SKM-1 (cell line): ENCODE data around the gene SLX9.
"Not testable (repeated sequence)": the region's sequence is repeated elsewhere in the genome, so short reads cannot be mapped to it uniquely, and the experiment has no call there.

Experiments used
- DNase-seq: peaks from one replicate; lab custom pipeline; 2025; ENCODE audit not compliant: unreplicated experiment; lab: John Stamatoyannopoulos, UW

The SLX9 gene

GRCh38 chr21:45015469-45015860 is 75.6 kb downstream of the SLX9 start:
- DNase-seq, result no peak

DNA sequence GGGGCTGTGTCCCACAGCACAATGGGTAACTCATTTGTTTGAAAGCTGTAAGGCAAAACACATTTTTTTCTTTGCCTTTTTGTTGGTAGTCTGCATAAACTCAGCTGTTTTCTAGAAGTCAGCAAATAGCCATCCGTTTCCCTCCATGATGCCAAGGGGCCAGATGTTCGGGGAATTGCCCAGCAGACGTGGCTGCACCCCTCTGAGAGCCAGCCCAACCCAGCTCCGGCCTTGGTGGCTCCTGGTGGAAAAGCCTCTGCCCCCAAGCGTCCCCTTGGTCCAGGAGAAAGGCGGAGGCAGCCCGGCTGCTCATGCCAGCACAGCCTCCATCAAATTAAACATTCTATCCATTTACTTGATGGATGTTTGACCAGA is 76.2 kb downstream of the SLX9 start:
- DNase-seq, result no peak

DNA sequence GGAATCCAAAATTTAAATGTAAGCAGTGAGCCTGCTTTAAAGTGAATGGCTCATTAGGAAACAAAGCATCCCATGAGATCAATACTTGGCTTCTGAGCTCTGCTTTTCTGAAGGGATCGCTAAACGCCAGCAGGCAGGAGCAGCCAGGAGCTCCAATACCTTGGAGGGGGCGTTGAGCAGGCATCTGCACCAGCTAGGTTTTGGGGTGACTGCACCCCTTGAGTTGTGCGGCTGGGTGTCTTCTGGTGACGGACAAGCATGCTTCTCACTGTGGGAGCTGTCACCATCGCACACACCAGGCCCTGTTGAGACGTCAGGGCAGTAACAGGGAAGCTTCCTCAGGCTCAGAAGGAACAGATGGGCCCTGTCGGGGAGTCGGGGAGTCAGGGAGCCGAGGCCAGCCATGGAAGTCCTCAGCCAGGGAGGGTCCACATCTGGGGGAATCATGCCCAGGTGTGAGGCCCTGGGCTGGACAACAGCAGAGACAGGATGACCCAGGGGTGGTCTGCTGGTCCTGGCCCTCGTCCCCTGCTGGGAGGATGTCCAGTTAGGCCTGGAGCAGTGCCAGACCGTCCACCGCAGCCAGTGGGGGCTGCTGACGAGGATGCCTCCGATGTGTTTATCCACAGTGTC is 76.7 kb downstream of the SLX9 start:
- no peak for DNase-seq

GRCh38 chr21:45017039-45017960 is 77.5 kb downstream of the SLX9 start:
- no peak for DNase-seq

GRCh38 chr21:45018131-45019075 is 78.6 kb downstream of the SLX9 start:
- DNase-seq, result no peak

DNA sequence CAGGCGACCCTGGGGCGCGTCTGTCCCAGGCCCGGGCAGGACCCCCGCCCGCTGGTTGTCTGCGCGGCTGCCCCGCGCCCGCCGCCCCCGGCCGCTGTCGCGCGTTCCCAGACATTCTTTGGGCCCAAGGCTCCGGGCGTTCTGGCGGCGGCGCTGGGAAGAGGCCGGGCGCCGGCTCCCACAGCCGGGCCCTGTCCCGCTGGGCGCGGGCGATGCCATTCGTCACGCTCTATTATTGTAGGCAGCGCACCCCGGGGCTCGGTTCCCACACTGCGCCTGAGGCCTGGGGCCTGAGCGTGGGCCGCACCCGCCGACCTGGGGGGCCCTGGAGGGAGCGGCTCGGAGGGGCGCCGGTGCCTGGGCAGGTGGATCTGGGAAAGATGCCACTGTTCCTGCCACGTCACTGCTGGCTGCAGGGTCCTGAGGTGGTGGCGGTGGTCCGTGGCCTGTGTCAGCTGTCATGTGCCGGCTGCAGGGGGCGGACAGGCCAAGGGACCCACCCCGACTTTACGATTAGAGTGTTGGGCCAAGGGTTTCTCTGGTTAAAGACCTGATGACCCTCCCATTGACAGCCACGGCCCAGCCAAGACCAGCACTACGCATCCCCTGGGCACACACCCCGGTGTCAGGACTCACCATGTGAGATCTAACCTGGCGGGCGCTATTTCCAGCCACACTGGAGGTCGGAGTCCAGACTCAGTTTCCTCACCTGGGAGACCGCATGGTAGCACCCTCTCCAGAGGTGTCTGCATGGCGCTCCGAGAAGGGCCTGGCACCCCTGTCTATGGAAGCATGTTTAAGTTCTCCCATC is 79.5 kb downstream of the SLX9 start:
- no peak for DNase-seq

DNA sequence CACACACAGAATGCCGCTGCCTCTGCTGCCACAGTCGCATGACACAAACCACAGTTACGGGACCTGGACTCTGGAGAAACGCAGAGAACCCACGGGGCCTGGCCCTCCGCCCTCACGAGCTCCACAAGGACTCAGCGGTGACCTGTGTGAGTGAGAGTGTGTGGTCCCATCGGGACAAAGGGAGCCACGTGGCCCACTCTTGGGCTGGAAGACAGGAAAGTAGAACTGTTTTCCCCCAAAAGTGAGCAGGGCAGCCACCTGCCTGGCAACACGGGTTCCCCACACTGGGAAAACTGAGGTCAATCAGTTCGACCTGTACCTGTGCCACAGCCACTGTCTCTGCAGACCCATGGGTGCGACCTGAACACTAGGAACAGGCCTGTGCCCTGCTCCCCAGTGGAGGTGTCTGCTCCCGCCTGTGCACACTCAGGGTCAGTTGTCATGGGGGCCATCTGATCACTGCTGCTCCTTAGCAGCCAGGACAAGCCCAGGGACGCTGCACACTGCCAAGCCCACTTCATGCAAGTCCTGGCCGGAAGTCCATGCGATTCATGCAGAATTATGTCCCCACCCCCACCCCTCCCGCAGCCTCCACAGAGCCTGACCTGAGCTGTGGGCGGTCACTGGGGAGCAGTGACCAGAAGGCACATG is 80.2 kb downstream of the SLX9 start:
- DNase-seq, result no peak

DNA sequence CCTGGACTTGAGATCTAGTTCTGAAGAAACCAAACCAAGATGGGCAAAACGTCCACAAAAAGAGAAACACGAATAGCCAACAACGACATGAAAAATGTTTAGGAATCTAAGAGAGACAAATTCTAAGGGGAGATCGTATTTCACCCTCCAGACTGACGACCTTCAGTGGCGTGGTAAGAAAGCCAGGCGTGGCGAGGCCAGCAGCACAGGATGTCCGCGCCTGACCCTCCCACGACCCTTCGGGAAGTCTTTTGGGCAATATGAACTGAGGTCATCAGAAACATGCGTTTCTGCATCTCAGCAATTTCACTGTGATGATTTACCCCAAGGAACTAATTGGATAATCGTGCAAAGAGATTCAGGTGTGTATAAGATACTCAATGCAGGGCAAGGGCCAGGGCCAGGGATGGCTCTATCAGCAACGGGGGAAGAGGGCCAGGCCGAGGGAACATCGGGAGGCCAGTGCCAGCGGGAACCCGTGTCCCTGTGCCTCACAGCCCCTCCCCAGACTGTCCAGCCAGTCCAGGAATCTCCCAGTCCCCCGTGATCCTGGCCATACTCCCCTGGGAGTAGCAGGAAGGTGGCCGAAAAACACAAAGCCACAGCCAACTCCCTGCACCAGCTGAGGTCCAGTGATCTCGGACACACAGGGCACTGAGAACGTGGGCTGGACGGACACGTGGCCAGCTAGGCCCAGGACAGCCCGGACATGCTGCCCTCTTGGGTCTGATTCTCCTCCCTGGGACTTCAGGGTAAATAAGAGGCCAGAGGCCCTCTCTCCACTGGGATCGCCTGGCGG is 81.0 kb downstream of the SLX9 start:
- DNase-seq, result no peak

DNA sequence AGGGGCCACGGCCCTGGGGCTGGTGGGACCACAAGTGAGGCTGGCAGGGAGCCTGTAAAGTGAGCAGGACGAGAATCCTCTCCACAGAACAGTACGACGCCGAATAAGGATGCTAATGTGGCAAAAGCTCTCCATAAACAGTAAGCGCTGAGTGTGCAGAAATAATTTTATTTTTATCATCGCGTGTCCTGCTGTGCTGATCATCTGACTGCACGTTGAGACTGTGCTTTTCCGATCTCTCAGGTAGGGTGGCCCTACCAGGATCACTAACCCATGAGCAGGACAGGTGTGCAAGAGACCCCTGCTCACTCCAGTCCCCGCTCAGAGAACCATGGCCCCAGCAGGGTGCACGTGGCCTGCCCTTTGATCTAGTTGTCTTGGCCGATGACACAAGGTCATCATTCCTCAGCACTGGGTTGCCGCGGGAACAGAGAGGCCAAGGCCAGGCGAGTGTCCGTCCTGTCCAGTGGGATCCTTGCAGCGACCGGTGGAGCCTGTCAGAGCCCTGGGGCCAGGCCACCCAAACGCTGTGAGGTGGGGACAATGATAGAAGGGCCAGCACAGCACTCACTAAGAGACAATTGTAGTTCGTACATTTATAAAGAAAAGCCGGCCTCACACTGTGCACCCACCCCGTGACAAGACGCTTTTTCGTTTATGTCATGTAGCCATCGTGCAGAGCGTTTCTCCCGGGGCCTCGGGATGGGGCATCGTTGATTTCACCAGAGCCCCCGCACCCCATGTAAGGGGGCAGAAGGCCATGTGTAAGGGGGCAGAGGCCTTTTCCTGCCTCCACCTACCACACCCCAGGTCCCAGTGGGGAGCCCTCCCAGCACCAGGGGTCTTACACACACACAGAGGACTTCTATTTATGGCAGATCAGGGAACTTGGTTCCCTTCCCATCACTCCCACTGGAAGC is 81.9 kb downstream of the SLX9 start:
- DNase-seq, result no peak

DNA sequence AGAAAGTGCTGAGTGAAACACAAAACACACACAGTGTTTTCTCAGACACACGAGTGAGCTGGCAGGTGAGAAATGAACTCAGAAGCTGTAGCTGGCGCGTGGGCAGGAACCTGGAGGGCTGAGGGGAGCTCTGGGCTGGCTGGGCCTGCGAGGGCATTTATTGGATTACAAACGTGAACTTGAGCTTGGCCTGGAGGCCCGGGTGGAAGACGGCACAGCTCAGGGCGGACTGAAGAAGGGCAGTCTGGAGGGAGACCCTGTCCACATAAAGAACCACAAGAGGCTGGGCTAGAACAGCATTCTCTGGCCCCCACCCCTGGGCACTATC is 82.5 kb downstream of the SLX9 start:
- no peak for DNase-seq

- no peak for DNase-seq
Observed at GRCh38 chr21:45022736-45023135, 82.9 kb downstream of the SLX9 start.

GRCh38 chr21:45024516-45024915 is 84.7 kb downstream of the SLX9 start:
- not testable (repeated sequence) for DNase-seq

GRCh38 chr21:45026066-45026745 is 86.4 kb downstream of the SLX9 start:
- no peak for DNase-seq
